NCI-H2107 treated with DMSO at 0.1 percent for 48 hours (cell line): ENCODE results near the gene MAML3.

Experiments
- DNase-seq: peaks from one replicate; lab custom pipeline; 2025; ENCODE audit not compliant: unreplicated experiment; lab: John Stamatoyannopoulos, UW

The MAML3 gene

DNA sequence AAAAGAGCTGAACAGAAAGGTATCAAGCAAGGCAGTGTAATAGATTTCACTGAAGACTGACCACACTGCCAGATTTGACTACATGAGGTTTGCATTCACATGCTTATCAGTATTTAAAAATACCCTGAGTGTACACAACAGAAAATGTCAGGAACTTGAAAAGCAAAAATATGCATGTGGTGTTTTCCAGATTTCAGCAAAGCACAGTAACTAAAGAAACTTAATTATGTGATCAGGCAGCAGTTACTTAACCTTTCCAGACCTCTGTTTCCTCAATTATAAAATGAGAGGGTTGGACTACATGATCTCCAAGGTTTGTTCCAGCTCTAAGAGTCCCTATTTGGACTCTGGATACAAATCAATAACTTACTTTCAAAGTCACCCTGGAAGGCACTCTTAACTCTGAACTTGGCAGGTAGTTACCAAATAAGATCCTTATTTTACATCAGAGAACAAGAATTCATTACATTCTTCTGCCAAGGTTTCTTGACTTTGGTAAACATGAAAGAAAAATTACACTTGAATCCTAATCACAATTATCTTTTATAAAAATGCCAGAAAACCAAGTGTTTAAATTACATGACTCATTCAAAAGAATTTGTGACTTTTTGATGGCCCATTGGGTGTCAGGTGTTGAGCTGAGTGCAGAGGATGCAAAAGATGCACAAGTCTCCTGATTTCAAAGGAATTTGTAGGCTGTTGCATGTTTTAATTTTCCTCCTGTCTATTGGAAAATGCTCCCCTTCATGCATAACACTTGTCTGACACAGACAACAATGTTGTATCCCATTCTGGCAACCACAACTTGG lies 246.8 kb downstream of the MAML3 start:
- DNase-seq: no peak

- DNase-seq: no peak
These were observed 248.5 kb downstream of the MAML3 start for GRCh38 chr4:139905489-139905888.

DNA sequence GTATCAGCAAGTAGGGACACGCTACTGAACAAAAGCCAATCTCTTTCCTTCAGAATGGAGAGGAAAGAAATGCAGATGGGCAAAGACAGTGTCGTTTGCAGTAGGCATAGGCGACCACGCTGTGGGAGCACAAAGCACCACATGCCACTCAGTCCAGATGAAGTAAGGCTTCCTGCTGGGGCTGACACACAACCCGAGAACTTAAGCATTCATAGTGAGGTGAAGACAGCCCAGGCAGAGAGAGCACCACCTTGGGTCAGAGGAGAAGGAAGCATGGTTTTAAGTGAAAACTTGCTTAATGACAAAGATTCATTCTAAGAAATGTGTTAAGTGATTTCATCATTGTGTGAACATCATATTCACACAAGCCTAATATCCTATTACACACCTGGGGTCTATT lies 249.6 kb downstream of the MAML3 start:
- no peak for DNase-seq

- DNase-seq: no peak
These were observed 250.1 kb downstream of the MAML3 start for GRCh38 chr4:139903845-139904244.

GRCh38 chr4:139902321-139903320 lies 251.4 kb downstream of the MAML3 start:
- peak; percentile 23 for DNase-seq

DNA sequence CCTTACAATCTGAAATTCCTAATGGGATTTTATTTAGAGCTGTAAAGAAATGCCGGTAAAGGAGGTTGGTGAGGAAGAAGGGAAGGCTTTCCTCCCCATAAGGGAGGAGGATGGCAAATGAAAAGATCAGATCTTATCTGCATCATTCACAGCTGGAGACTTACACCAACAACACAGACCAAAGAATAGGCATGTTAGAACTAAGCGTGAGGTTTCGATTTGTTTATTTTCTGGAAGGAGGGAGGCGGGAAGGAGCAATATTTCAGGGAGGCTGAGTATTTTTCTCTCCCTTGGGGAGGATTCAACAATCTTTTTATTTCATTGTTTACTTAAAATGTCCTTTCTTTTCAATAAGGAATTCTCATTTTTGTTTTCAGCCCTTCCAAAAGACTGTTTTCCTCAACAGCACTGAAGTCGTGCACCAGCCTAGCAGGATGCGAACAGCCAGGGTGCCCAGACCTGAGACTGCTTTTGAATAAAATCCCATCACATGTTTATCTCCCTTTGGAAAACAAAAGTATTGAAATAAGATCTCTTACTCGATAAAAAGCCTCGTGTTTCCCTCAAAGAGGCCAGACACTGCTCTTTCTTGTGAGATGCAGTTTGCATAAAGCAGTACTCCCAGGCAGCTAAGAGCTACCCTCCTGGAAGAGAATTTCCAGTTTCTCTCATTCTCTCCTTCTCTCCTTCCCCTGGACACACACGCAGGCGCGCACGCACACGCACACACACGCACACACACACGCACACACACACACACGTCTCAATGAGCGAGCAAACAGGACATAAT lies 252.3 kb downstream of the MAML3 start:
- DNase-seq: peak; percentile 64

GRCh38 chr4:139900964-139901376 lies 253.0 kb downstream of the MAML3 start:
- DNase-seq: no peak

- DNase-seq: no peak
These were observed 254.6 kb downstream of the MAML3 start for GRCh38 chr4:139899346-139899745.

DNA sequence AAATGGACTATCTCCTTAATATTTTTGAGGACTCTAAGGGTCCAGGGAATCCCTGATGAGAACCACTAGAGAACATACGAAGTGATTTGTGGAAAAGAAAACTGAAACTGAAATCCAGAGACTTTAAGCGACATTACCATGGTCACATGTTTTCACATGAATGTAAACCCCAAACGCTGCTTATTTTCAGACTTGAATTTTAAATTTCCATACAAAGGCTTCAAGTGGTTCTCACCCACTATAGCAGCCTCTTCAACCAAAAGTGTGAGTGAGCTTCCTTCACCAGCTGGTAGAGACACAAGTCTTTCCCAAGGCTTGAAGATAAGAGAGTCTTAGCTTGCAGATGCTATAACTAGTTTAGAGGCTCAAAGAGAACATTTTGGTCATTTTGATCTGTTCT lies 255.7 kb downstream of the MAML3 start:
- no peak for DNase-seq

DNA sequence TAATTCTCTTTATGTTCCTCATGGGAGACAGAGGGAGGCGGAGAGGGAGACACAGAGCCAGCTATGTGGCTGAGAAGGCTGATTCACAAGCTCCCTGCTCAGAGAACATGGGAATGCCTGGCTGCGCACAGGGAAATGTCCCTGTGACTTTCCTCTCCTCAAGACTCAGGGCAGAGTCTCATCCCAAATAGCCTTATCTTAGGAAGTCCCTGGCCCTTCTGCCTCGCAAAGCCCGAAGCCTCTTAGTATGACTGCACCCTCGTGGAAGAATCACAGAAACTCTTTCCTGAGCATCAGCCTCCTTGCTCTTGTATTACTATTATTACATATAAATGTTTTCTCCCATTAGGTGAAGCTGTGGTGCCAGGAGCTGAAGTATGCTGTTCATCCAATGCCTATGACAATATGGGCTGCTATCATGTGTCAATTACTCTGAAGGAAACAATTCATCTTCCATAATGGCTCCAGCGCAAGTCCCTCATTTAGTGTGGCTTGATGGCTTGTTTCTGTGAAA lies 257.8 kb downstream of the MAML3 start:
- DNase-seq: no peak

DNA sequence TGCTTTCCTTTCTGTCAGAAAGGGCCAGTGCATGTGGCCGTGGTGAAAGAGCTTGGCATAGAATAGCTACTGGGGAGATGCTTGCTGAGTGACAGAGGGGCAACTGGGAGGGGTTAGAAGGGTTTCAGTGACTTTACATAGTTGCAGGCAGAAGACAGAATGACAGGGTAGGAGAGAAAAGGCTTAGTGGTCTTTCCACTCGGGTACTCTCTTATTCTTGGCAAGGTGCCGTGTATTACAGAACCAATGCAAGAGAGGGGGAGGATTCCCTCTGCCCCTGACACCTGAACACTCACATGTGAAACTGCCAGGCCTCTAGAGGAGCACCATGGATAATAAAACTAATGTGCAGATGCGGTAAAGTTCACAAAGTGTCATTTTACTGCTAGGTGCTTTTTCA lies 260.2 kb downstream of the MAML3 start:
- no peak for DNase-seq

DNA sequence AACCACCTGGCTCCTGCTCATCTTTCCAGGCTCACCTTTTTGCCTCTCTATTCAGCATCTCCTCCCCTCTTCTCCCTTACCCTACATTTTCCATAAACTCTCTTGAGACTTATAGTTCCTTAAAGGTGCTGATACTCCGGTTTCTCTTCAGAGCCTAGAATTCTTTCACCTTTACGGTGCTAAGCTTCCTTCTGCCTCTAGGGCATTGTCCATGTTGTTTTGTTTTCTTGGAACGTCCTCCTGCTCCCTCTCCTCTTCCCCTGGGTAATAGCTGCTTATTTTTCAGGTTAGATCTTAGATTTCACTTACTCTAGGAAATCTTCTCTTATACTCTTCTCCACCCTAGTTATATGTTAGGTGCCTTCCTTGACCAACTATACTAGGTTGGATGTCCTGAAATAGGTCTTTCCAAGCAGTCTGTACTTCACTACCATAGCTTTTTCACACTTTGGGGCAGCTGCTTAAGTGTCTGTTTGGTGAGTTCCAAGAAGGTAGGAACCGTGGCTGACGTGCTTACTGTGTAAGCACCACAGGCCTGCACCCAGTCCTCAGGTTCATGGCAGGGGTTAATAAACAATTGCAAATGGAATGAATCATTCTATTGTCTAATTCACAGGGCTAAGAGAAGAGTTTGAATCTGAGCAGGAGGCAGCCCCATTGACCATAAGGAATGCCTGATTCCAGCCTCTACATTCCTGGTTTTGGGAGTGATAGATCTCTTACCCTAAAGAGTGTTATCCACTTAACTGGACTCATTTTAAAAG lies 260.8 kb downstream of the MAML3 start:
- no peak for DNase-seq

DNA sequence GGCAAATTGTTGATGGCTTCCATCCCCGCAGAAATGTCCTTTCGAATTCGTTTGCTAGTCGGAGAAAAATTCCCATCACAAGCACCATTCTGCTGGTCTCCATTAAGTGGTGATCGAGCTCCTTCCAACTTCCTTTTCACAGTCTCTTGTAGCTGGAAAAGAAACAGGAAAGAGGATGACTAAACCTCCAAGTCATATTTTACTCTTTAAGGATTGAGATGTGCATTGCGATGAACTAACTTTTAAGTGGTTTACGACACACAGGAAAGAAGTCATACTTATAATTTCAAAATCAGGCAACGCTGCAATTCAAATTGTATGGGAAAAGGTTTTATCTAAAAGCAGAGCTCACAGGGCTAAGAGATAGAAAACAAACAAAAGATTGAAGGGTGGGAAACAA lies 263.2 kb downstream of the MAML3 start:
- no peak for DNase-seq

DNA sequence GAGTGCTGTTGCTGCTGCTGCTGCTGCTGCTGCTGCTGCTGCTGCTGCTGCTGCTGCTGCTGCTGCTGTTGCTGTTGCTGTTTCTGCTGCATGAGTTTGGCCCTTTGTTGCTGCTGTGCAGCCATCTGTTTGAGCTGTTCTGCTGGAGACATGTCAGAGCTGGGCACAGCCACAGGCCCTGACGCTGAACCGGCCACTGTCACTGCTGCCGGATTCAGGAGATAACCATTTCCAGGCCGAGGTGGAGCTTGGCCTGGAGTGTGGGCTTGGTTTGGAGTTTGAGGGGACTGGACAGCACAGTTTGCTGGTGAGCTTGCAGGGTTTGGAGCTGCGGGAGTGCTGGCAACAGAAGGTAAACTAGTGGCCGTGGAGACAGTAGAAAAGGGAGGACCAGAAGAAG lies 264.1 kb downstream of the MAML3 start:
- no peak for DNase-seq

- no peak for DNase-seq
These were observed 264.7 kb downstream of the MAML3 start for GRCh38 chr4:139889264-139889663.

GRCh38 chr4:139887962-139888735 lies 265.8 kb downstream of the MAML3 start:
- peak; percentile 17 for DNase-seq

- no peak for DNase-seq
These were observed 266.6 kb downstream of the MAML3 start for GRCh38 chr4:139887376-139887802.

DNA sequence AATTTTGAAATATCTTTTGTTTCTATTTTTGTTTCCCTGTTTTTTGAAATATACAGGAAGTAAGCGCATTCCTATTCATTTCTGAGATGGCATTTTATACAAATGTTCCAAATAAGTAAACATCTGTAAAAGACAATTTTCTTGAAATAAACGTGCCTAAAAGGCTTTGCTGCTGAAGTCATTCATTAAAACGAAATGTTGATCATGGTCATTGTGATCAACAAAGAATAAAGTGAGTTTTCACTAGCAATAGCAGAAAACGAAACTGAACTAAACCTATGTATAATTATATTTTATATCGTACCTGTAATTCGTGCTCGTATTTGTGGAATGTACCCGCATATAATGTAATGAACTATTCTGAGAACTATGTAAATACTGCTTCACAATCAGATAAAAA lies 267.2 kb downstream of the MAML3 start:
- peak; percentile 5 for DNase-seq

DNA sequence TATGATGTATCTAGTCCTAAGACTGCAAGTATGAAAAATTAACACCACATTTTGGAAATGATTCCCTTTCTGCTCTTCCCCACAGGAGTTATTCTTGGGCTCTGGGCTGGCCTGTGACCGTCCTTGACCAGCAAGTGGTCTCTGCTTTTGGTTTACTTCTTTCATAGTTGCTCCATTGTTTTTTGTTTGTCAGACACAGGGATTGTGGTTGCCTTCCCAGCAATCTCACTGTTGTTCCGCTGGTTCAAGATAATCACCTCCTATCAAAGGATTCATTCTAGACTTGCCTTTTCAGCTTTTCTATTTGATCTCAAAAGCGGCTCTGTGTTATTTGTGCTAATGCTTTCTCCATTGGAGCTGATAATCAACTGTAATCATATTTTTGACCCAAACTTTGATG lies 269.5 kb downstream of the MAML3 start:
- DNase-seq: no peak
